CD4-positive, alpha-beta T cell (primary cell): ENCODE results near the gene NBPF4. TPM values are rescaled to one million over a fixed set of nuclear protein-coding genes. Genes with fewer than 3 reads are reported as not detected.
A peak's percentile ranks its signal among the peaks of the same experiment; 100 is the strongest.
"Not testable (repeated sequence)": the region's sequence is repeated elsewhere in the genome, so short reads cannot be mapped to it uniquely, and the experiment has no call there.

ENCODE experiments used
- ATAC-seq: fragments of 200-7000 bp; cut with Tn5 transposase; one replicate; pipeline ENCODE4 v1.10.0; 2022; ENCODE audit warnings: mild to moderate bottlenecking; ENCODE audit not compliant: poor library complexity
- CTCF ChIA-PET: fragments of 350-600 bp; sonication (Branson Sonifier 250); formaldehyde crosslinking; loops from one replicate; lab custom pipeline; 2021; ENCODE audit warnings: antibody characterized with exemption, inconsistent platforms; lab: Charles Lee
- POLR2A ChIA-PET: fragments of 350-600 bp; sonication (Branson Sonifier 250); formaldehyde crosslinking; loops from one replicate; lab custom pipeline; 2021; ENCODE audit warnings: antibody characterized with exemption, inconsistent platforms; lab: Charles Lee
- DNase-seq, 14 experiments: peaks; one replicate each; pipeline ENCODE4 v3.0.0-alpha.2; 2013 to 2020; ENCODE audit warnings: mixed read lengths in 2 of 14
- H3K27ac ChIP-seq, 2 donors: one replicate each; pipeline versions ENCODE4 v1.5.1 to v1.7.0; 2013; ENCODE audit warnings: low read length in 2 of 2, low read depth in 1 of 2, mild to moderate bottlenecking in 1 of 2
- H3K27me3 ChIP-seq, 2 experiments: 1 replicate in 1 of 2; 2 replicates in 1 of 2; pipeline versions ENCODE4 v1.6.1 to v1.7.0; 2013; ENCODE audit warnings: low read length in 2 of 2, control low read depth in 1 of 2, mild to moderate bottlenecking in 1 of 2, moderate library complexity in 1 of 2; ENCODE audit not compliant: insufficient read depth in 2 of 2, control insufficient read depth in 1 of 2
- H3K36me3 ChIP-seq: one replicate; pipeline ENCODE4 v1.6.1; 2013; ENCODE audit warnings: low read length, control low read depth; ENCODE audit not compliant: insufficient read depth
- H3K4me1 ChIP-seq: one replicate; pipeline ENCODE4 v1.6.1; 2013; ENCODE audit warnings: low read length, control low read depth; ENCODE audit not compliant: insufficient read depth
- H3K4me3 ChIP-seq: one replicate; pipeline ENCODE4 v1.5.1; 2013; ENCODE audit warnings: mild to moderate bottlenecking, low read length, moderate library complexity
- H3K9me3 ChIP-seq, 2 experiments: 1 replicate in 1 of 2; 2 replicates in 1 of 2; pipeline versions ENCODE4 v1.6.1 to v1.7.0; 2013; ENCODE audit warnings: low read length in 2 of 2, mild to moderate bottlenecking in 2 of 2, control low read depth in 1 of 2, moderate library complexity in 1 of 2; ENCODE audit not compliant: control insufficient read depth in 1 of 2, insufficient read depth in 1 of 2
- H3K27ac Mint-ChIP-seq: one replicate; pipeline ENCODE4 v1.8.0; 2020; ENCODE audit warnings: mixed read lengths
- H3K27me3 Mint-ChIP-seq: one replicate; pipeline ENCODE4 v1.8.0; 2021; ENCODE audit warnings: mixed read lengths
- H3K36me3 Mint-ChIP-seq: one replicate; pipeline ENCODE4 v1.8.0; 2021; ENCODE audit warnings: low read depth, mixed read lengths
- H3K4me1 Mint-ChIP-seq: one replicate; pipeline ENCODE4 v1.8.0; 2021; ENCODE audit warnings: low read depth, mixed read lengths
- H3K4me3 Mint-ChIP-seq: one replicate; pipeline ENCODE4 v1.8.0; 2020; ENCODE audit warnings: mild to moderate bottlenecking, mixed read lengths
- H3K9me3 Mint-ChIP-seq: one replicate; pipeline ENCODE4 v1.8.0; 2020; ENCODE audit warnings: mixed read lengths
- intact Hi-C, 2 experiments: fragments of 100-400 bp; cut with DNase I in 1 of 2; cut with micrococcal nuclease in 1 of 2; formaldehyde crosslinking; loops; one replicate each; pipeline versions ENCODE4 v1.15.1 to v1.9.0; 2023 to 2025; cut with DNase I, micrococcal nuclease
- polyA plus RNA-seq, 2 donors: library from polyadenylated mRNA; unstranded; fragments of 120-200 nt; gene quantifications; one replicate each; pipeline ENCODE4 v1.2.1, GENCODE V29; 2013
- total RNA-seq, 174 experiments: library from RNA in 2 of 174; stranded (reverse) in 2 of 174; gene quantifications; one replicate each; pipeline ENCODE4 v1.2.3 and lab custom pipeline; 2021 to 2026

NBPF4 gene
- under 1 TPM in 1 of 2 experiments, not detected in 1; 0.11 TPM for total RNA-seq
- 0.05 TPM for polyA plus RNA-seq (2013, experiment 1 of 2)
- 0.01 TPM for polyA plus RNA-seq (2013, experiment 2 of 2)
- total RNA-seq (lab: John Stamatoyannopoulos, UW), result 0 to 0.40 (median 0) reads per million in 172 experiments

DNA sequence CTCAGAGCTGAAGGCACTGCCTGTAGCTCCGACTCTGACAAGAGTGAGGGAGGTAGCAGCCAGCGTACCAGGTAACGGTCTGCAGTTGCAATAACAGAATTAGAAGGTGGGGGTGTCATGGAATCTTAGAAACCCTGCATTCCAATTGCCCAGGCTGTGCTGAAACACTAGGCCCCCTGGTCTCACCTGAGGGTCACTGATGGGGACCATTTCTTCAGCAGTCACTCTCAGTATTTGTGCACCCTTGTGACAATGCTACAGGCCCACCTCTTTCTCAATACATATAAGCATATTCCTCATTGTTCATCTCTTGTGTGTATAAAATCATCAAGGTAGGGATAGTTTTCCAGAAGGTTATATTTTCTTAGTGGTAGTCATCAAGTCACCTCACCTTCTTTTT lies at the start of gene NBPF4:
NBPF4 (minus strand) TSS at position 101 of the 400 bp plus-strand sequence. CDS start 315 bp downstream, outside the sequence.
- H3K27me3 Mint-ChIP-seq, H3K36me3 ChIP-seq, H3K4me3 Mint-ChIP-seq, CTCF ChIA-PET, H3K4me1 ChIP-seq, H3K36me3 Mint-ChIP-seq, H3K4me3 ChIP-seq, ATAC-seq, H3K4me1 Mint-ChIP-seq, DNase-seq, H3K27me3 ChIP-seq, H3K27ac ChIP-seq, intact Hi-C loops, POLR2A ChIA-PET, H3K9me3 Mint-ChIP-seq, H3K9me3 ChIP-seq, H3K27ac Mint-ChIP-seq: not testable (repeated sequence)

DNA sequence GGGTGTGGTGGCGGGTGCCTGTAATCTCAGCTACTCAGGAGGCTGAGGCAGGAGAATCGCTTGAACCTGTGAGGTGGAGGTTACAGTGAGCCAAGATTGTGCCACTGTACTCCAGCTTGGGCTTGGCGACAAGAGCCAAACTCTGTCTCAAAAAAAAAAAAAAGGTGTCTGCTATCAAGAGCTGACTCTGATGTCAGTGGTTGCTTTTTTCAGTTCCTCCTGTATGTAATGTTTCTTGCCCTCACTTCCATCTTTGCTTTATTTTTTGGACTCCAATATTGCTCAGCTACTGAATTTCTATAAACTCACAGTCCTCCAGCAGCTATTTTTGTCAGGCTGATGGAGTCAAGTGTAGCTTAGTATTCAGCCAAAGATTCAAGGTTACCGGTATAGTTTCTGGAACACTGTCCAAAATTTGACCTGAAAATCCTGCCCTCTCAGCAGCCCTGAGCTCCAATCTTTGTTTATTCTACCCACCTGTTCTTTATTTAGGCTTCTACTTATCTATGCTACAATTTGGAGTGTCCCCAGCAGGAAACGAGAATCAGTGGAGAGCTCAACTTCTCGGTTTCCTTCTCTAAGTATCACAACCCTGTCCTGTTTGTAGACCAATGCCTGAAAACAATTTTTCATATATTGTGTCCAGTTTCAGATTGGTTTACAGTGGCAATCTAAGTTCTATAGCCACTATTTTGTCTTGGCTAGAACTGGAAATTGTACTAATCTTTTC lies 38.8 kb upstream of the NBPF4 start:
- intact Hi-C loops, CTCF ChIA-PET, POLR2A ChIA-PET, H3K27me3 Mint-ChIP-seq, H3K9me3 Mint-ChIP-seq, H3K9me3 ChIP-seq, H3K27ac ChIP-seq, H3K27ac Mint-ChIP-seq, H3K4me1 Mint-ChIP-seq, H3K4me3 Mint-ChIP-seq, H3K36me3 ChIP-seq, H3K4me3 ChIP-seq, DNase-seq, H3K4me1 ChIP-seq, H3K36me3 Mint-ChIP-seq, H3K27me3 ChIP-seq, ATAC-seq: not testable (repeated sequence)

DNA sequence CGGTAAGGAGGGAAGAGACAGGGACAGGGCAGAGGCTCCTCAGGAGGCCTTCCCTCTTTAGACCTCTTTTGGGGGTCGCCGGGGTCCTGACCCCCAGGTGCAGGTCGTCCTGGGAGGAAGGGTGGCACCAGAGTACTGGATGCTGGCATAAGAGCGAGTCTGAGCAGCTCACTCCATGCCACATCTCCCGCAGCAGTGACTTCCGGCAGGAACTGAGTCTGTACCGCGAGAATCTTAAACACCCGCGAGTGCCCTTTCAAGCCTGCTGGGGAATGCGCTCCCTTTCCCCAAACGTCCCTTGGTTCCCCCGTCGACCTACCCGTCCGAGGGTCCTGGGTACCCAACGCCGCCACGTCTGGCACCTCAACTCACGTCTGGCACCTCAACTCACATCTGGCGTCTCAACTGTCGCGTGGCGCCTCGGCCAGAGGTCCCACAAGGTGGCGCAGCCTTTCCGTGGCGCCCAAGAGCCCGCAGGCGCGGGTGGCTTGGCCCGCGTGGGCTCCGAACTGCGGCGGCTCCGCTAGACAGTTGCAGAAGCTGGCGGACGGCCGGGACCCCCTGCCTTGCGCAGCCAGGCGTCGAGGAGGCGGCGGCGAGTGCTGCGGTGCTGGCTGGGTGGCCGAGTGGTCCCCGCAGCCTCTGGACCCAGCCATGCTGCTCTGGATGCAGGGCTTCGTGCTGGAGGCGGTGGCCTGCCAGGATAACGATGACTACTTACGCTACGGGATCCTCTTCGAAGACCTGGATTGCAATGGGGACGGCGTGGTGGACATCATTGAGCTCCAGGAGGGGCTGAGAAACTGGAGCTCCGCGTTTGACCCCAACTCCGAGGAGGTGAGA lies 28.8 kb upstream of the NBPF4 start:
- POLR2A ChIA-PET, H3K4me3 Mint-ChIP-seq, H3K27me3 ChIP-seq, DNase-seq, H3K4me1 Mint-ChIP-seq, H3K36me3 ChIP-seq, H3K36me3 Mint-ChIP-seq, H3K9me3 Mint-ChIP-seq, intact Hi-C loops, H3K27ac ChIP-seq, H3K9me3 ChIP-seq, CTCF ChIA-PET, H3K27me3 Mint-ChIP-seq, H3K4me1 ChIP-seq, H3K4me3 ChIP-seq, H3K27ac Mint-ChIP-seq: not testable (repeated sequence)
- ATAC-seq, result peak; percentile 93

DNA sequence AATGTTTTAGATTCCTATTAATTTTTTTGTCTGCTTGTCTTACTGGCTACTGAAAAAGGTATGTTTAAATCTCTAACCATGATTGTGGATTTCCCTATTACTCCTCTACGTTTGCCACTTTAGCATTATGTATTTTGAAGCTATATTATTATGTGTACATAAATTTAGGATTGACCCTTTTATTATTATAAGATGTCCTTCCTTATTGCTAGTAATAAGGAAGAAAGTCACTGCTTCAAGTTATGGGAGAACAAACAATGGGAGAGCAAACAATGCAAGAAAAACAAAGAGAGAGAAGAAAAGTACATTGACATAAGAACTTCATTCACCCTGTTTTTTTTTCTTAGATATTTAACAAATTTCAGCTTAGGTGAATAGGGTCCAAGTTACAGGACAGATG lies 23.2 kb upstream of the NBPF4 start:
- POLR2A ChIA-PET, intact Hi-C loops: not testable (repeated sequence)

DNA sequence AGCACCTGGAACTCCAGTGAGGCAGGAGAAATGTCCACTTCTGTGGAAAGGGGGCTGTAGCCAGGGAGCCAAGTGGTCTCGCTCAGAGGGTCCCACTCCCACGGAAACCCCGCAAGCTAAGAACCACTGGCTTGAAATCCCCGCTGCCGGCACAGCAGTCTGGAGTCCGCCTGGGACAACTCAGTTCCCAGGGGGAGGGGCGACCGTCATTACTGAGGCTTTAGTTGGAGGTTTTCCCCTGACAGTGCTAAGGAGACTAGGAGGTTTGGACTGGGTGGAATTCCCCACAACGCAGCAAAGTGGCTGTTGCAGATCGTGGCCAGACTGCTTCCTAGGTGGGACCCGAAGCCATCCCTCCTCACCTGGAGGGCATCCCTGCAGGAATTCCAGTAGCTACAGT lies 18.1 kb upstream of the NBPF4 start:
- H3K27ac Mint-ChIP-seq, ATAC-seq, H3K4me1 ChIP-seq, H3K4me1 Mint-ChIP-seq, DNase-seq, H3K36me3 Mint-ChIP-seq, CTCF ChIA-PET, POLR2A ChIA-PET, H3K27ac ChIP-seq, H3K36me3 ChIP-seq, H3K4me3 Mint-ChIP-seq, H3K9me3 ChIP-seq, intact Hi-C loops, H3K4me3 ChIP-seq, H3K27me3 Mint-ChIP-seq, H3K27me3 ChIP-seq, H3K9me3 Mint-ChIP-seq: not testable (repeated sequence)

More for the DNA sequence above, 23.2 kb upstream of the NBPF4 start:
- H3K9me3 Mint-ChIP-seq, H3K4me3 Mint-ChIP-seq, H3K36me3 Mint-ChIP-seq, ATAC-seq, CTCF ChIA-PET, DNase-seq, H3K27ac Mint-ChIP-seq, H3K36me3 ChIP-seq, H3K4me3 ChIP-seq, H3K4me1 ChIP-seq, H3K27me3 Mint-ChIP-seq, H3K27me3 ChIP-seq, H3K4me1 Mint-ChIP-seq, H3K9me3 ChIP-seq, H3K27ac ChIP-seq: not testable (repeated sequence)

DNA sequence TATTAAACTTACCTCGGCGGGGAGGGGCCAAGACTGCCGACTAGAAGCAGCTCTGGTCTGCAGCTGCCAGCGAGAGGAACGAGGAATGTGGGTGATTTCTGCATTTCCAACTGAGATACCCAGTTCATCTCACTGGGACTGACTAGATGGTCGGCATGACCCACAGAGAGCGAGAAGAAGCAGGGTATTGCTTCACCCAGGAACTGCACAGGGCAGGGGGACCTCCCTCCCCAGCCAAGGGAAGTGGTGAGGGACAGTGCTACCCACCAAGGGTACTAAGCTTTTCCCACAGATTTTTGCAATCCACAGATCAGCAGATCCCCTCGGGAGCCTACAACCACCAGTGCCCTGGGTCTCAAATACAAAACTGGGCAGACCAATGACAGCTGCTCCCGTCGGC lies 17.6 kb upstream of the NBPF4 start:
- DNase-seq, H3K4me3 Mint-ChIP-seq, H3K27me3 Mint-ChIP-seq, ATAC-seq, H3K4me1 ChIP-seq, H3K4me3 ChIP-seq, H3K4me1 Mint-ChIP-seq, H3K9me3 ChIP-seq, H3K27ac ChIP-seq, H3K36me3 ChIP-seq, intact Hi-C loops, POLR2A ChIA-PET, H3K27ac Mint-ChIP-seq, H3K27me3 ChIP-seq, CTCF ChIA-PET, H3K36me3 Mint-ChIP-seq, H3K9me3 Mint-ChIP-seq: not testable (repeated sequence)
